GM12864 (cell line): Measurements from ENCODE around the gene PRR5L.

Experiments used
- DNase-seq: peaks from one replicate; pipeline ENCODE4 v3.0.0-alpha.2; 2011; ENCODE audit warnings: low read depth
- H3K4me3 ChIP-seq: 2 replicates; pipeline ENCODE4 v1.5.1; 2011; ENCODE audit warnings: mild to moderate bottlenecking, low read depth, low read length, control low read depth
- TF ChIP-seq, protein P1 (sequence below): IDR thresholded peaks from 2 replicates; pipeline ENCODE4 v1.5.1; 2011; ENCODE audit warnings: low read depth, mild to moderate bottlenecking, moderate library complexity, low read length, control low read depth, inconsistent platforms; ENCODE audit errors: missing control alignments

Gene PRR5L

DNA sequence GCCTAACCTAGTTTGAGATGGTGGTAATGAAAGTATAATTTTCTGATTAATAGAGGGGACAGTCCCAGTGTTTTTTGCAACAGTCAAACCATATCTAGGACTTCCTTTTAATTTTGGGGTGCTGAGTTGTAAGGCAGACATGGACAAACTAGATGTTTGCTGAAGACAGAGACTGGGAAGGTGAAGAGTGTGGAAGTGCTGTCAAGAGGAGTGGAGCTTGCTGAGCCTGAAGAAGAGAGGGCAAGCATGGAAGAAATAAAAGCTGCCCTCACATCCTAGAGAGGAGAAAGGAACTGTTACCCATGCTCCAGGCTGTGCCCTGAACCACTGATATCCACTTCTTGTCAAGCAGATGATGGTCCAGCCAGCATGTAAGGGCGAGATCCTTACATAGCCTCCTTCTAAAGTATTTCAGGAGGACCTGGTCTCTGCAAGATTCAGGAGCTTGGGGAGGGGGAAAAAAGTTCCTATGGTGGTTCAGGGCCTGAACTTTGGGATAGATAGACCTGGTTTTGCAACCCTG lies 51.4 kb downstream of the PRR5L start:
- no peak for DNase-seq
- no peak overlapping the region for H3K4me3 ChIP-seq
- TF ChIP-seq, protein P1, sequence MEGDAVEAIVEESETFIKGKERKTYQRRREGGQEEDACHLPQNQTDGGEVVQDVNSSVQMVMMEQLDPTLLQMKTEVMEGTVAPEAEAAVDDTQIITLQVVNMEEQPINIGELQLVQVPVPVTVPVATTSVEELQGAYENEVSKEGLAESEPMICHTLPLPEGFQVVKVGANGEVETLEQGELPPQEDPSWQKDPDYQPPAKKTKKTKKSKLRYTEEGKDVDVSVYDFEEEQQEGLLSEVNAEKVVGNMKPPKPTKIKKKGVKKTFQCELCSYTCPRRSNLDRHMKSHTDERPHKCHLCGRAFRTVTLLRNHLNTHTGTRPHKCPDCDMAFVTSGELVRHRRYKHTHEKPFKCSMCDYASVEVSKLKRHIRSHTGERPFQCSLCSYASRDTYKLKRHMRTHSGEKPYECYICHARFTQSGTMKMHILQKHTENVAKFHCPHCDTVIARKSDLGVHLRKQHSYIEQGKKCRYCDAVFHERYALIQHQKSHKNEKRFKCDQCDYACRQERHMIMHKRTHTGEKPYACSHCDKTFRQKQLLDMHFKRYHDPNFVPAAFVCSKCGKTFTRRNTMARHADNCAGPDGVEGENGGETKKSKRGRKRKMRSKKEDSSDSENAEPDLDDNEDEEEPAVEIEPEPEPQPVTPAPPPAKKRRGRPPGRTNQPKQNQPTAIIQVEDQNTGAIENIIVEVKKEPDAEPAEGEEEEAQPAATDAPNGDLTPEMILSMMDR, result no peak

DNA sequence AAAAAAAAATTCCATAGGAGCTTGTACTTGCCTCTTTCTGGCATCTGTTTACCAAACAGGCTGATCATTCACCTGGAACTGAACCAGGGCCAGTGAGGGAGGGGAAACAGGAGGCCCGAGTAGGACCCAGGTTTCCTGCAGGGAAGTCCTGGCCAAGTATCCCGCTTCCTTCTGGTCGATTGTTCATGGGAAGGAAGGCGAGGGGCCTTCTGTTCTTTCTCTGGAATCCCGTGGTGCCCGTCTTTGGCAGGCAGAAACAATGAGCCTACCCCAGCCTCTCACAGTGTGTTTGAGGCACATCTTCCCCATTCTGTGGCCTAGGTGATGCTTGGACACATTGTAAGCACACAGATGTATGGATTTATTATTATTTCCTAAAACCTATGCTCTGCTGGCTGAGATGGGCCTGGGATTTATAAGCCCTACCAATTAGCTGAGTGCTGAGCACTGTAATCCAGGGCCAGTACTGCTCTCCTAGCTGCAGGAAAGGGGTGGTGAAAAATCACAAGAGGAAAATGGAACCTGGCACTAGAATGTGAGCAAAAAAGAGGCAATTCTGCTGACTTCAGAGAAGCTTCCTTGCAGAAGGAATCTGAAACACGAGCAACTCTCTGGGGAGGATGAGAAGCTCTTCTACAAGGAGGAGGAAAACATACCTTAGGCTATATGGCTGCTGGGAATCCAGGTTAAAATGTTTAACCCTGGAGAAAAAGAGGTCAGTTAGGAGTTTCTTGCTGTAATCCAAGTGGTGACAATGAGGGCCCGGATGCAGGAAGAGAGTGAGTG lies 53.5 kb downstream of the PRR5L start:
- TF ChIP-seq, protein P1, result no peak
- no peak for DNase-seq
- H3K4me3 ChIP-seq, result no peak overlapping the region

GRCh38 chr11:36350137-36350513 lies 54.0 kb downstream of the PRR5L start:
- no peak for DNase-seq
- H3K4me3 ChIP-seq, result no peak overlapping the region
- TF ChIP-seq, protein P1, result no peak

- TF ChIP-seq, protein P1, result no peak
- no peak for DNase-seq
- H3K4me3 ChIP-seq, result no peak overlapping the region
These were observed 56.8 kb downstream of the PRR5L start for GRCh38 chr11:36352922-36353321.

DNA sequence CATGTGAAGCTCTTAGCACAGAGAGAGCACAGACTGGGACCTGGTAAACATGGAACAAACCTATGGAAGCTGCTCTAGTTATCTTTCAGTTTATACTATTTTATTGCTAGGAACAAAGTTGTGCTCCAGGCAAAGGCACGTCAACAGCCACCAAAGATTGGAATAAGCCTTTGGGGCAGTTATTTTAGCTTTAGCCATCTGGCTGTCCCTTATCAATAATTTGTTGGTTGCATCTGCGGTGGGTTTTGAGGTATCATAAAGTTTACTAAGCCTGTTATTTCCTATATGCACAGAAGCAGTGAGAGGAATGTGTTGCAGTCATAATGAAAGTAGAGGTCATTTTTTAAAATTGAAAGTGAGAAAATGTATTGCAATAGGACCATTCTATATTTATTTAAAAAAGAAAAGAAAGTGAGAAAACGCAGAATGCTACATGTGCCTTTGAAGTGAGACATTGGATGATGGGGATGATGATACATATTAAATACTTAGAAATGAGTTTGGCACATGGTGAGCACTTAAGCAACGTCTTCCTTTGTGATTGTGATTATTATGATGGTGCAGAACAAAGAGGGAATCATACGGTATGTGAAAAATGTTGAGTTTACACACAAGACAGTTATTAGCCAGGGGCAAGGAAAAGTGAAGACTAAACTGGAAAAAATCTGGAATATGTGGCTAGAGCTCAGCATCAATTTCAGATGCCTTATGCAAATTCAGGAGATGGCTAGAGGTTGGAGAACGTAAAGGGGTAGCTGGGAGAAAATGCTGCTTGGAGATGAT lies 58.3 kb downstream of the PRR5L start:
- TF ChIP-seq, protein P1, result no peak
- H3K4me3 ChIP-seq, result no peak overlapping the region
- peak; percentile 26 for DNase-seq

- no peak overlapping the region for H3K4me3 ChIP-seq
- peak; percentile 52 for DNase-seq
- TF ChIP-seq, protein P1, result no peak
These were observed 60.1 kb downstream of the PRR5L start for GRCh38 chr11:36356201-36356600.
